HepG2 (cell line): ENCODE results near the gene HOXD1. TPM values are rescaled to one million over a fixed set of nuclear protein-coding genes. Genes with fewer than 3 reads are reported as not detected.
A peak's percentile ranks its signal among the peaks of the same experiment; 100 is the strongest.

Experiments used
- DBP ChIP-seq: sonication (generic); formaldehyde crosslinking; IDR thresholded peaks from 2 replicates; pipeline ENCODE4 v1.4.0; 2020; ENCODE audit warnings: missing genetic modification reagents; ENCODE audit errors: not compliant biosample characterization
- DDIT3 ChIP-seq: sonication (generic); formaldehyde crosslinking; IDR thresholded peaks from 2 replicates; pipeline ENCODE4 v1.4.0; 2020; ENCODE audit warnings: mild to moderate bottlenecking, missing genetic modification reagents
- ELK4 ChIP-seq: sonication (generic); formaldehyde crosslinking; IDR thresholded peaks from 2 replicates; pipeline ENCODE4 v1.9.0; 2021; ENCODE audit warnings: missing genetic modification reagents, borderline replicate concordance
- FOXM1 ChIP-seq: sonication (generic); formaldehyde crosslinking; IDR thresholded peaks from 2 replicates; pipeline ENCODE4 v1.5.0; 2020; ENCODE audit warnings: missing genetic modification reagents
- FOXO4 ChIP-seq: sonication (generic); formaldehyde crosslinking; conservative IDR thresholded peaks from 2 replicates; pipeline ENCODE4 v1.8.1; 2023; ENCODE audit warnings: missing genetic modification reagents
- FUBP1 ChIP-seq: sonication (generic); formaldehyde crosslinking; IDR thresholded peaks from 2 replicates; pipeline ENCODE4 v1.5.1; 2020; ENCODE audit warnings: missing genetic modification reagents, mild to moderate bottlenecking, borderline replicate concordance
- HES4 ChIP-seq: sonication (generic); formaldehyde crosslinking; IDR thresholded peaks from 2 replicates; pipeline ENCODE4 v1.9.0; 2021; ENCODE audit warnings: mild to moderate bottlenecking, missing genetic modification reagents, borderline replicate concordance
- HNF1B ChIP-seq: sonication (generic); formaldehyde crosslinking; IDR thresholded peaks from 2 replicates; pipeline ENCODE4 v1.5.1; 2020; ENCODE audit warnings: mild to moderate bottlenecking, moderate library complexity, missing genetic modification reagents
- LRRFIP1 ChIP-seq: sonication (generic); formaldehyde crosslinking; conservative IDR thresholded peaks from 2 replicates; pipeline ENCODE4 v1.4.0; 2020; ENCODE audit warnings: missing genetic modification reagents
- REL ChIP-seq: sonication (generic); formaldehyde crosslinking; conservative IDR thresholded peaks from 2 replicates; pipeline ENCODE4 v1.8.0; 2022; ENCODE audit warnings: mild to moderate bottlenecking, missing genetic modification reagents, moderate library complexity
- REXO4 ChIP-seq: sonication (generic); formaldehyde crosslinking; IDR thresholded peaks from 2 replicates; pipeline ENCODE4 v1.8.0; 2022; ENCODE audit warnings: missing genetic modification reagents, mild to moderate bottlenecking, borderline replicate concordance
- SCMH1 ChIP-seq: sonication (generic); formaldehyde crosslinking; IDR thresholded peaks from 2 replicates; pipeline ENCODE4 v1.9.0; 2021; ENCODE audit warnings: missing genetic modification reagents, mild to moderate bottlenecking, borderline replicate concordance
- ZBTB1 ChIP-seq: sonication (generic); formaldehyde crosslinking; IDR thresholded peaks from 2 replicates; pipeline ENCODE4 v1.4.0; 2020; ENCODE audit warnings: missing genetic modification reagents, borderline replicate concordance
- ZMAT5 ChIP-seq: sonication (generic); formaldehyde crosslinking; IDR thresholded peaks from 2 replicates; pipeline ENCODE4 v1.5.0; 2020; ENCODE audit warnings: mild to moderate bottlenecking, low read depth, missing genetic modification reagents, borderline replicate concordance
- ZNF615 ChIP-seq: sonication (generic); formaldehyde crosslinking; IDR thresholded peaks from 2 replicates; pipeline ENCODE4 v1.5.0; 2020; ENCODE audit warnings: mild to moderate bottlenecking, missing genetic modification reagents, borderline replicate concordance
- ZNF749 ChIP-seq: sonication (generic); formaldehyde crosslinking; IDR thresholded peaks from 2 replicates; pipeline ENCODE4 v1.8.0; 2022; ENCODE audit warnings: mild to moderate bottlenecking, missing genetic modification reagents, moderate library complexity, borderline replicate concordance
- polyA plus RNA-seq, 8 experiments: library from polyadenylated mRNA; depleted of rRNA in 3 of 8; stranded (reverse) in 7 of 8; unstranded in 1 of 8; fragments of >200 nt; fragmentation: Illumina TruSeq in 4 of 8; extraction: Trizol in 4 of 8; gene quantifications; 2 replicates each; pipeline versions ENCODE4 v1.2.1 to v1.2.3, GENCODE V29; 2011 to 2016; ENCODE audit warnings: low read depth in 4 of 8, missing spikeins in 1 of 8, mixed read lengths in 1 of 8; ENCODE audit not compliant: insufficient read depth in 1 of 8
- total RNA-seq, 5 experiments: library from RNA; depleted of rRNA; stranded (reverse); fragments of >200 nt; fragmentation: Illumina TruSeq; extraction: Trizol; gene quantifications; 2 replicates each; pipeline ENCODE4 v1.2.3, GENCODE V29; 2016; ENCODE audit warnings: low read depth in 1 of 5

The HOXD1 gene
- total and polyA plus RNA-seq, 2 of the 13 experiments (the other 11 are each of a cell fraction or from before 2014, with no cell fraction given), result 10.0 to 22.3 TPM

GRCh38 chr2:176148751-176149421 lies 39.6 kb upstream of the HOXD1 start (continued):
- TF ChIP-seq LRRFIP1 (CRISPR knock-in tag) (no peak), DDIT3 (no peak), ZMAT5 (CRISPR knock-in tag) (no peak), ZNF615 (CRISPR knock-in tag) (no peak), SCMH1 (no peak), HES4 (CRISPR knock-in tag) (no peak), ZBTB1 (CRISPR knock-in tag) (no peak), FOXM1 (CRISPR knock-in tag) (no peak), REL (no peak), FUBP1 (CRISPR knock-in tag) (no peak), REXO4 (no peak), ELK4 (CRISPR knock-in tag) (no peak), DBP (CRISPR knock-in tag) (no peak), ZNF749 (CRISPR knock-in tag) (no peak), HNF1B (CRISPR knock-in tag) (peak; percentile 15; the same call in 1 of the 2 replicates), FOXO4 (CRISPR knock-in tag) (0 out of 2 replicates have a peak, but pooled peaks have one; percentile 16)
